WI38 (cell line): ENCODE measurements around the gene RTP1.

Source experiments
- H3K4me3 ChIP-seq: 2 replicates; pipeline ENCODE4 v1.5.1; 2011; ENCODE audit warnings: low read depth, mild to moderate bottlenecking, control low read depth, low read length
- CTCF ChIP-seq: IDR thresholded peaks from 2 replicates; pipeline ENCODE4 v1.5.1; 2012; ENCODE audit warnings: low read depth, mild to moderate bottlenecking, control low read depth, low read length

The RTP1 gene, protein sequence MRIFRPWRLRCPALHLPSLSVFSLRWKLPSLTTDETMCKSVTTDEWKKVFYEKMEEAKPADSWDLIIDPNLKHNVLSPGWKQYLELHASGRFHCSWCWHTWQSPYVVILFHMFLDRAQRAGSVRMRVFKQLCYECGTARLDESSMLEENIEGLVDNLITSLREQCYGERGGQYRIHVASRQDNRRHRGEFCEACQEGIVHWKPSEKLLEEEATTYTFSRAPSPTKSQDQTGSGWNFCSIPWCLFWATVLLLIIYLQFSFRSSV

GRCh38 chr3:187197335-187197649 is at the start of gene RTP1:
TSS of gene RTP1 (plus strand) at chr3:187197486. CDS start at chr3:187197516, 30 bp downstream.
- no peak for TF ChIP-seq CTCF
- H3K4me3 ChIP-seq: no peak within 1 kb of the TSS

GRCh38 chr3:187150186-187150585 is 47.1 kb upstream of the RTP1 start:
- TF ChIP-seq CTCF: no peak
- H3K4me3 ChIP-seq: no peak overlapping the region

DNA sequence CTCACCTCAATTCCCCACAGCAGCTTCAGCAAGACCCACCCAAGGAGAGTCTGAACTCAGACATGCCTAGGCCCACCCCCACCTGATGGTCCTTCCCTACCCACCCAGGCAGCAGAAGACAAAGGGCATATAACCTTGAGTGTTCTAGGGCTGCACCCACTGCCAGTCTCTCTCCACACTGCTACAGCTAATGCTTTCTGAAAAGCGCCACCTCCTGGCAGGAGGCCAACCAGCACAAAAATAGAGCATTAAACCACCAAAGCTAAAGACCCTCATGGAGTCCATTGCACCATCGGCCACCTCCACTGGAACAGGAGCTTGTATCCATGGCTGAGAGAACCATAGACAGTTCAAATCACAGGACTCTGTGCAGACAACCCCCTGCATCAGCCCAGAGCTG is 46.7 kb upstream of the RTP1 start:
- no peak for TF ChIP-seq CTCF
- no peak overlapping the region for H3K4me3 ChIP-seq

DNA sequence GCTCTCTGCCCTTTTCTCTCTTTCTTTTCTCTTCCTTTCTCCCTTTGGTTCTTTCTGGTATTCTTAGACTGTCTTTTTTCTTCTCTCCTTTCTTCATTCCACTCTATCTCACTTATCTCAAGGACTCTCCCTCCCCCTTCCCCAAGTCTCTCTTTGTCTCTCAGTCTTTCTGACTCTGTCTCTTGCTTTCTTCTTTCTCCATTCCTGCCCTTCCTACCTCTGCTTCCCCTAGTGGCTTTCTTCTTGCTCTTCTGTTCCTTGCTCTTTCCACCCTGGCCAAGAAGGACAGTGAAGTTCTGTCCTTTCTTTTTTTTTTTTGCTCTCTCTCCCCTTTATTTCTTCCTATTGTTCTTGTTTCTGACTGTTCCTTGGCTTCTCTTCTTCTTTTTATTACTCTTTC is 35.7 kb upstream of the RTP1 start:
- no peak overlapping the region for H3K4me3 ChIP-seq
- no peak for TF ChIP-seq CTCF

DNA sequence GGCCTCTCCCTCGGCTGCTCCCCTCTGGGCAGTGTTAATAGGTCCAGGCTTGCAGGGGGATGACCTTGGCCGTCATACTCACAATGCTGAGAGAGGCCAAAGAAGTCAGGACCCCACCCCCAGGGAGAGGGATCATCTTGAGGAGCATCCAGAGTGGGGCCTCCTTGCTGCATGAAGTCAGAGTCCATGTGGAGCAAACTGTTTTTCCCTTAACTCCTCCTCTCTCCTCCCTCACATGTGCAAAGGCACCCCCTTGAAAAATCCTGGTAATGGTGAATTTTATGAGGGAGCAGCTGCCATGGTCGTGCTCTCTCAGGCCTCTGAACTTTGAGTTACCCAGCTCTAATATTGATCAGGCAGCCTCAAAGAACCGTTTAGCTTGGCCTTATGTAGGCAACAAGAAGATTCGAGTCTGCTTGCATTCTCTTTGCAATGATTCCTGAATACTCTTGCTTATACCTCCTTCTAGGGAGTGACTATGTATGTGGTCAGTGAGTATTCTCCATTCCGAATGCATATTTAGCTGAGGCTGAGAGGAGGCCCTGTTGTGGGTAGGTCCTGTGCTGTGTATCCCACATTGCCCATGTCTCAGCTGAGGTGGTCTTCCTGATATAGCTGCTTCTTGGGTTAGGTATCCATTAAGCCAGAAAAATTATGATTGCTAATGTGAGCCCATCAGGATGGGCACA is 34.9 kb upstream of the RTP1 start:
- TF ChIP-seq CTCF: no peak
- H3K4me3 ChIP-seq: no peak overlapping the region

DNA sequence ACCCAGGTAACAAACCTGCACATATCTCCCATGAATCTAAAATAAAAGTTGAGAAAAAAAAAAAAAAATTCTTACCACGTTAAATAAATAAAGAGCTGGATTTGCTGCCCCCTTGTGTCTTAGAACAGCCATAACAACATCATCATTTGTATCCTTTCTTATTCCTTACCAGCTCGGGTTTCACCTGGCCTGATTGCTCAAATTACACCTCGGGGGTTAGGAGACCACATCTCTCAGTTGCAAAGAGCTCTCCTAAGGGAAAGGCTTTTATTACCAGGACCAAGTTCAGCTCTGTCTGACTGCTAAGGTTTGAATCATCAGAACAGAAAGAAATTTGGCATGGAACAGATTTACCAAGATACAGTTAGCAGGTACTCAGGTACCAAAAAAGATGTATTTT is 32.1 kb upstream of the RTP1 start:
- peak; percentile 39; the same call in 1 of the 2 replicates for TF ChIP-seq CTCF
- no peak overlapping the region for H3K4me3 ChIP-seq

DNA sequence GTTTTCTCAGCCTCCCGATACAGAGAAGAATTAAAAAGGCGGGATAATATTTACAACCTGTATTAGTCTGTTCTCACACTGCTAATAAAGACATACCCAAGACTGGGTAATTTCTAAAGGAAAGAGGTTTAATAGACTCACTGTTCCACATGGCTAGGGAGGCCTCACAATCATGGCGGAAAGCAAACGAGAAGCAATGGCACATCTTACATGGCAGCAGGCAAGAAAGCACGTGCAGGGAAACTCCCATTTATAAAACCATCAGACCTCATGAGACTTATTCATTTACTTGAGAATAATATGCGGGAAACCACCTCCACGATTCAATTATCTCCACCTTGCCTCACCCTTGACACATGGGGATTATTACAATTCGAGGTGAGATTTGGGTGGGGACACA is 30.5 kb upstream of the RTP1 start:
- TF ChIP-seq CTCF: no peak
- H3K4me3 ChIP-seq: no peak overlapping the region
